GM19438 (cell line): Measurements from ENCODE around the gene MDGA2.
"Not testable (repeated sequence)": the region's sequence is repeated elsewhere in the genome, so short reads cannot be mapped to it uniquely, and the experiment has no call there.

ENCODE experiments used
- ATAC-seq: cut with Tn5 transposase; IDR thresholded peaks from one replicate; pipeline ENCODE4 v1.9.1; 2021; ENCODE audit warnings: low read depth; ENCODE audit not compliant: unreplicated experiment

MDGA2 gene

GRCh38 chr14:47365233-47365632 lies 310.2 kb downstream of the MDGA2 start:
- no peak for ATAC-seq

GRCh38 chr14:47353186-47353585 lies 322.2 kb downstream of the MDGA2 start:
- no peak for ATAC-seq

GRCh38 chr14:47346849-47347248 lies 328.6 kb downstream of the MDGA2 start:
- no peak for ATAC-seq

GRCh38 chr14:47345016-47345415 lies 330.4 kb downstream of the MDGA2 start:
- no peak for ATAC-seq

- ATAC-seq, result no peak
These were observed 342.5 kb downstream of the MDGA2 start for GRCh38 chr14:47332939-47333338.

GRCh38 chr14:47332106-47332505 lies 343.3 kb downstream of the MDGA2 start:
- ATAC-seq, result no peak

GRCh38 chr14:47328376-47328775 lies 347.0 kb downstream of the MDGA2 start:
- ATAC-seq, result no peak

- no peak for ATAC-seq
These were observed 348.1 kb downstream of the MDGA2 start for GRCh38 chr14:47327336-47327735.

GRCh38 chr14:47322751-47323150 lies 352.7 kb downstream of the MDGA2 start:
- ATAC-seq, result no peak

- no peak for ATAC-seq
These were observed 373.3 kb downstream of the MDGA2 start for GRCh38 chr14:47302121-47302520.

- ATAC-seq, result no peak
These were observed 374.6 kb downstream of the MDGA2 start for GRCh38 chr14:47300796-47301195.

GRCh38 chr14:47297374-47297773 lies 378.0 kb downstream of the MDGA2 start:
- ATAC-seq, result no peak

GRCh38 chr14:47284283-47284682 lies 391.1 kb downstream of the MDGA2 start:
- no peak for ATAC-seq

GRCh38 chr14:47281761-47282160 lies 393.6 kb downstream of the MDGA2 start:
- ATAC-seq, result not testable (repeated sequence)

GRCh38 chr14:47278233-47278842 lies 397.1 kb downstream of the MDGA2 start:
- ATAC-seq, result peak; percentile 81

- ATAC-seq, result no peak
These were observed 397.7 kb downstream of the MDGA2 start for GRCh38 chr14:47277703-47278102.

GRCh38 chr14:47276931-47277330 lies 398.5 kb downstream of the MDGA2 start:
- no peak for ATAC-seq

GRCh38 chr14:47273939-47274338 lies 401.5 kb downstream of the MDGA2 start:
- ATAC-seq, result no peak

GRCh38 chr14:47270715-47271114 lies 404.7 kb downstream of the MDGA2 start:
- no peak for ATAC-seq

GRCh38 chr14:47269756-47270492 lies 405.5 kb downstream of the MDGA2 start:
- ATAC-seq, result no peak

- no peak for ATAC-seq
These were observed 410.6 kb downstream of the MDGA2 start for GRCh38 chr14:47264842-47265241.

- no peak for ATAC-seq
These were observed 412.6 kb downstream of the MDGA2 start for GRCh38 chr14:47262801-47263200.
